HFF-Myc (cell line): ENCODE data around the gene JDP2.

Source experiments
- DNase-seq: peaks from one replicate; pipeline ENCODE4 v3.0.0-alpha.2; 2011; ENCODE audit warnings: low read depth; ENCODE audit errors: extremely low read depth
- H3K4me3 ChIP-seq: replicated peaks from 2 replicates; pipeline ENCODE4 v1.5.1; 2011; ENCODE audit warnings: low read depth, mild to moderate bottlenecking, control low read depth, low read length
- CTCF ChIP-seq: IDR thresholded peaks from 2 replicates; pipeline ENCODE4 v1.5.1; 2012; ENCODE audit warnings: mild to moderate bottlenecking, low read depth, low read length, control low read depth; ENCODE audit errors: missing control alignments

Gene JDP2

GRCh38 chr14:75506930-75507329 is 79.1 kb downstream of the JDP2 start:
- no peak overlapping the region for H3K4me3 ChIP-seq
- no peak for DNase-seq
- TF ChIP-seq CTCF: no peak

- no peak for TF ChIP-seq CTCF
- no peak overlapping the region for H3K4me3 ChIP-seq
- DNase-seq: no peak
Measured at GRCh38 chr14:75510547-75510946, 82.7 kb downstream of the JDP2 start.

GRCh38 chr14:75511201-75511600 is 83.4 kb downstream of the JDP2 start:
- H3K4me3 ChIP-seq: no peak overlapping the region
- no peak for DNase-seq
- no peak for TF ChIP-seq CTCF

GRCh38 chr14:75513911-75514672 is 86.3 kb downstream of the JDP2 start:
- TF ChIP-seq CTCF: no peak
- H3K4me3 ChIP-seq: no peak overlapping the region
- DNase-seq: no peak

- H3K4me3 ChIP-seq: peak overlapping the region; percentile 26
- no peak for DNase-seq
- TF ChIP-seq CTCF: peak; percentile 31
Measured at GRCh38 chr14:75514673-75515628, 87.1 kb downstream of the JDP2 start.

- DNase-seq: no peak
- TF ChIP-seq CTCF: no peak
- H3K4me3 ChIP-seq: no peak overlapping the region; the same call in 1 of the 2 replicates
Measured at GRCh38 chr14:75515629-75515996, 87.8 kb downstream of the JDP2 start.
